ENCODE data around the gene CSNK1G1.
"Not testable (repeated sequence)": the region's sequence is repeated elsewhere in the genome, so short reads cannot be mapped to it uniquely, and the experiment has no call there.

Gene CSNK1G1

GRCh38 chr15:64237677-64238076 is 118.3 kb downstream of the CSNK1G1 start:
- no peak for DNase-seq (ENCODE audit: low read depth)

- DNase-seq (ENCODE audit: low read depth): no peak
Measured at GRCh38 chr15:64236156-64236894, 119.6 kb downstream of the CSNK1G1 start.

GRCh38 chr15:64235552-64235951 is 120.4 kb downstream of the CSNK1G1 start:
- no peak for DNase-seq (ENCODE audit: low read depth)

GRCh38 chr15:64233299-64233698 is 122.7 kb downstream of the CSNK1G1 start:
- no peak for DNase-seq (ENCODE audit: low read depth)

GRCh38 chr15:64232400-64232799 is 123.6 kb downstream of the CSNK1G1 start:
- DNase-seq (ENCODE audit: low read depth): no peak

GRCh38 chr15:64229129-64229724 is 126.7 kb downstream of the CSNK1G1 start:
- DNase-seq (ENCODE audit: low read depth): no peak

GRCh38 chr15:64225804-64226203 is 130.2 kb downstream of the CSNK1G1 start:
- DNase-seq (ENCODE audit: low read depth): no peak

- DNase-seq (ENCODE audit: low read depth): peak; percentile 59
Measured at GRCh38 chr15:64224511-64224910, 131.5 kb downstream of the CSNK1G1 start.

- no peak for DNase-seq (ENCODE audit: low read depth)
Measured at GRCh38 chr15:64223882-64224281, 132.1 kb downstream of the CSNK1G1 start.

- DNase-seq (ENCODE audit: low read depth): no peak
Measured at GRCh38 chr15:64222573-64223366, 133.2 kb downstream of the CSNK1G1 start.

- DNase-seq (ENCODE audit: low read depth): not testable (repeated sequence)
Measured at GRCh38 chr15:64221911-64222310, 134.1 kb downstream of the CSNK1G1 start.

GRCh38 chr15:64217429-64217750 is 138.6 kb downstream of the CSNK1G1 start:
- DNase-seq (ENCODE audit: low read depth): not testable (repeated sequence)

- no peak for DNase-seq (ENCODE audit: low read depth)
Measured at GRCh38 chr15:64216730-64217428, 139.1 kb downstream of the CSNK1G1 start.

GRCh38 chr15:64216196-64216595 is 139.8 kb downstream of the CSNK1G1 start:
- no peak for DNase-seq (ENCODE audit: low read depth)

- DNase-seq (ENCODE audit: low read depth): no peak
Measured at GRCh38 chr15:64213646-64214045, 142.3 kb downstream of the CSNK1G1 start.

- no peak for DNase-seq (ENCODE audit: low read depth)
Measured at GRCh38 chr15:64211696-64212095, 144.3 kb downstream of the CSNK1G1 start.

GRCh38 chr15:64210371-64210770 is 145.6 kb downstream of the CSNK1G1 start:
- no peak for DNase-seq (ENCODE audit: low read depth)

GRCh38 chr15:64209680-64210334 is 146.2 kb downstream of the CSNK1G1 start:
- no peak for DNase-seq (ENCODE audit: low read depth)

GRCh38 chr15:64205202-64205601 is 150.8 kb downstream of the CSNK1G1 start:
- DNase-seq (ENCODE audit: low read depth): no peak

GRCh38 chr15:64197425-64197824 is 158.5 kb downstream of the CSNK1G1 start:
- DNase-seq (ENCODE audit: low read depth): peak; percentile 59

- no peak for DNase-seq (ENCODE audit: low read depth)
Measured at GRCh38 chr15:64193971-64194370, 162.0 kb downstream of the CSNK1G1 start.
